GM23248 (cell line): ENCODE results near the gene LY6G6D.

Experiments
- EZH2 ChIP-seq: fragments of 200-600 bp; sonication (generic); IDR thresholded peaks from 2 replicates; pipeline ENCODE4 v1.6.1; 2018; ENCODE audit warnings: antibody characterized with exemption, mild to moderate bottlenecking; ENCODE audit not compliant: insufficient read depth, poor library complexity, severe bottlenecking
- EZH2phosphoT487 ChIP-seq: fragments of 200-600 bp; sonication (generic); IDR thresholded peaks from 2 replicates; pipeline ENCODE4 v1.6.1; 2018; ENCODE audit warnings: antibody characterized with exemption, moderate library complexity, mild to moderate bottlenecking, low read depth; ENCODE audit not compliant: insufficient read depth

- TF ChIP-seq EZH2phosphoT487, result no peak
- TF ChIP-seq EZH2, result no peak
Observed at GRCh38 chr6:31715022-31715958, at the start of gene LY6G6D.
